HFF-Myc (cell line): Measurements from ENCODE around the gene AGMO.

Experiments used
- DNase-seq: peaks from one replicate; pipeline ENCODE4 v3.0.0-alpha.2; 2011; ENCODE audit warnings: low read depth; ENCODE audit errors: extremely low read depth
- H3K4me3 ChIP-seq: replicated peaks from 2 replicates; pipeline ENCODE4 v1.5.1; 2011; ENCODE audit warnings: low read depth, mild to moderate bottlenecking, control low read depth, low read length
- TF ChIP-seq, protein P1 (sequence below): IDR thresholded peaks from 2 replicates; pipeline ENCODE4 v1.5.1; 2012; ENCODE audit warnings: mild to moderate bottlenecking, low read depth, low read length, control low read depth; ENCODE audit errors: missing control alignments

Gene AGMO

DNA sequence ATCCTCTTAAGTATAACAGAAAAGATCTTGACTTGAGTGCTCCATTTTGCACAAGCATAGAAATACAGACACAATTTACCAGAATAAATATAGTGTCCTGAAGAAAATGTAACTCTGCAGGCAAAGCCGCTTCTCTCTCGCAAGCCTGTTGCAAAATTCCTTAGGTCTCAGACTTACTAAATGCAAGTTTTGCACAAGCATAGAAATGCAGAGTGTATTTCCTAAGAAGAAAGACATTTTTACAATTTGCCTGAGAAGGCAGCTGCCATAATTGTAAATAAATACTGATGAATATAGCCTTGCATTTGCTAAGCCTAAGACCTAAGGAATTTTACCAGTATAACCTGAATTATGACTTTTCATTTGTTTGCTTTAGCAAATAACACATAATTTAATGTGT is 67.1 kb downstream of the AGMO start:
- no peak overlapping the region for H3K4me3 ChIP-seq
- TF ChIP-seq, protein P1, sequence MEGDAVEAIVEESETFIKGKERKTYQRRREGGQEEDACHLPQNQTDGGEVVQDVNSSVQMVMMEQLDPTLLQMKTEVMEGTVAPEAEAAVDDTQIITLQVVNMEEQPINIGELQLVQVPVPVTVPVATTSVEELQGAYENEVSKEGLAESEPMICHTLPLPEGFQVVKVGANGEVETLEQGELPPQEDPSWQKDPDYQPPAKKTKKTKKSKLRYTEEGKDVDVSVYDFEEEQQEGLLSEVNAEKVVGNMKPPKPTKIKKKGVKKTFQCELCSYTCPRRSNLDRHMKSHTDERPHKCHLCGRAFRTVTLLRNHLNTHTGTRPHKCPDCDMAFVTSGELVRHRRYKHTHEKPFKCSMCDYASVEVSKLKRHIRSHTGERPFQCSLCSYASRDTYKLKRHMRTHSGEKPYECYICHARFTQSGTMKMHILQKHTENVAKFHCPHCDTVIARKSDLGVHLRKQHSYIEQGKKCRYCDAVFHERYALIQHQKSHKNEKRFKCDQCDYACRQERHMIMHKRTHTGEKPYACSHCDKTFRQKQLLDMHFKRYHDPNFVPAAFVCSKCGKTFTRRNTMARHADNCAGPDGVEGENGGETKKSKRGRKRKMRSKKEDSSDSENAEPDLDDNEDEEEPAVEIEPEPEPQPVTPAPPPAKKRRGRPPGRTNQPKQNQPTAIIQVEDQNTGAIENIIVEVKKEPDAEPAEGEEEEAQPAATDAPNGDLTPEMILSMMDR = no peak
- no peak for DNase-seq

DNA sequence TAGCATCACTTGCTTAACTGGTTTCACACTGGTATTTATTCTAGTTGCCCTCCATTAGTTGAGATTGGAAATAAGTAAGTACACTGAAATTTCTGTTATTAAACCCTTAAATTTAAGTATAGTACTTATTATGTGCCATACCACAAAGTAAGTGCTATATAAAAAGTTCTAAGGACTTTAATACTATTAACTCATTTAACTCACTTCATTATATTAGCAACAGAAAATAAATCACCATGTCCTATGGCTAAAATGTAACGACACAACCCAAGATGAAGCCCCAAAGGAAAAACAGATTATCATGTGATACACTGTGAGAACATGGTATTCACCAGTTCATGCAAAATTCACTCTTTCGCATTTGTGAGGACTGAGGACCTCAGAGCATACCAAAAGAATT is 70.5 kb downstream of the AGMO start:
- TF ChIP-seq, protein P1 = no peak
- DNase-seq = no peak
- H3K4me3 ChIP-seq = no peak overlapping the region

DNA sequence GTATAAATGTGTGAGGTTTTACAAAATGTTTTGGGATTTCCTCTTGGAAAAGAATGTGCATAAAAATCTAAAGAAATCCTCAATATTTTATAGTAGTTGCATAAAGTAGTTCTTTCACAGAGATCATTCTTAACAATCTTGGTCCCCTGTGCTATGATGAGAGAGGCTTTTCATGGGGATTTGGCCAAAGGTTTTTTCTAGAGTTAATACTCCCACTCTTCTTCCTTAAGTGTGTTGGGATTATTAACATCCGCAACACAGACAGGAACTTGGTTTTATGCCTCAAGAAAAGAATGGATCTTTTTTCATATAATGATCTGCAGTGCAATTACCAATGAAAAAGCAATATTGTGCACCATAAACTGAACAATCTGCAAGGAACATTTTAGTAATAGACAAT is 71.5 kb downstream of the AGMO start:
- no peak for DNase-seq
- TF ChIP-seq, protein P1 = no peak
- no peak overlapping the region for H3K4me3 ChIP-seq

DNA sequence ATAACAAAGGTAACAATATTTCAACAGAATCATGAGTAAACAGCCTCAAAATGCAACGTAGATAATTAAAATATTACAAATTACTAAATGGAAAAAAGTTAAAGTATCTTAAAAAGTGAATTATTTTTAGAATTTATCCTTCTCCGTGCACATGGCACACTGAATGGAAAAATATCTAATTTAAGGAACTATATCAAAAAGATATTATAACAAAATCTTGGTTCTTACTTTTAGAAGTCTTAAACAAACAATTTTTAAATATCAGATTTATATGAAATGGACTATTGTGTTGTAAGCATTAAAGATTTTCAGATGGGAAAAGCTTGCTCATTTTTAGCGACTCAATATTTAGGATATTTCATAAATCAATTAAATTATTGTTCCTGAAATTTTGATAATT is 72.0 kb downstream of the AGMO start:
- TF ChIP-seq, protein P1 = no peak
- H3K4me3 ChIP-seq = no peak overlapping the region
- no peak for DNase-seq

DNA sequence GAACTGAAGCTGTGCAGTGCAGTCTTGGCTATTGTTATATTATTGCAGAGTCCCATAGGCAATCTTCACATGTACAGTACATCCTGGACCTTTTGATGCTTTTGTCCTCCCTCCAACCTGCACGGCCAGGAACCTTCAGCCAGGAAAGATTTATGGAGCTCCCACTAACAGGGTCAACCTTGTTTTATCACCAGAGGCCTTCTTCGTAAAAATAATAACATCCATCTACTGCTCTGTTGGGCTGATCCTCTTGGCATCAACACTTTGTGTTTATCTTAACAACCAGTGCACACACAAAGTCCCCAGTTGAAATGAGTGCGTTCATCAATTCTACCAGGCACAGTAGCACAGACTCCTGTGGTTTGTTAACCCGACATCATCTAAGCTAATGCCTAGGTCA is 72.4 kb downstream of the AGMO start:
- no peak for DNase-seq
- H3K4me3 ChIP-seq = no peak overlapping the region
- TF ChIP-seq, protein P1 = no peak

DNA sequence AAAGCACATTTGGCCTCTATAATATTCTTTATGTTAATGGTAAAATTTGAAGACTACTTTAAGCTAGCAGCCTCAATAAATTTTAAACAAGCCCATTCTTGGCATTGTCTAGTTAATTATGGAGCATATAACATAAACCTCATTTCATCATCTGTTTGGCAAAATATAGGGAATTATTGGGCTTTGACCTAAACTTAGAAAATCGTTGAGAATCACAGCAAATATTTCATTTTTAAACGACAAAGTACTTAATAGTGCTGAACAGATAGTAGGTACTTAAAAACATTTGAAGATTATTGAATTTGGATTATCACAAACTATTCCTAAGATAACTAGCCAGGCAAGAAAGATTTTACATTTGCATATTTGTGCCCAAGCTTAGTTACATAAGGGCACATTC is 73.4 kb downstream of the AGMO start:
- TF ChIP-seq, protein P1 = no peak
- H3K4me3 ChIP-seq = no peak overlapping the region
- DNase-seq = no peak

DNA sequence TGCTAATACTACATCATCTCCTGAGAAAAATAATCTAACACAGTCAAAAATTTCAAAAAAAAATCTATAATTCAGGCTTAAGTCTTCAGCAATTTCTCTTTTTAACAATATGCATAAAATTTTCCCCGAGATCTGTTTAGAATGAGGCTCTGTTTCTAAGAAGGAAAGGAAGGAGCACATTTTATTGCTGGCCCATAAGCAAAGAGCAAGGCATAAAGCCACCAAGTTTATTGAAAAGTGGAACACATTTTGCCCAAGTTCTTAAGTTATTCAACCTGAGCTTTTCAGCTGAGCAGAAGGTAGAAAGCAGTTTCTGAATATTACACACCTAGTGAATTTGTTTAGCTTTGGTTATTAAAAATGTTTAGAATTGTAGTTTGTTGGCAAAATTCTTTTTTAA is 73.9 kb downstream of the AGMO start:
- TF ChIP-seq, protein P1 = no peak
- H3K4me3 ChIP-seq = no peak overlapping the region
- no peak for DNase-seq
